ENCODE results near the gene ZNF799.
"Not testable (repeated sequence)": the region's sequence is repeated elsewhere in the genome, so short reads cannot be mapped to it uniquely, and the experiment has no call there.

Gene ZNF799

GRCh38 chr19:12425888-12426274, 24.8 kb upstream of the ZNF799 start:
- H3K27me3 ChIP-seq (replicated peaks) = no peaks in the 10 kb centered on the region
- no peak for DNase-seq
- H3K4me3 ChIP-seq (ENCODE audit: low read depth, low read length) = no peak overlapping the region
- no peak for TF ChIP-seq CTCF (IDR thresholded peaks at IDR 0.05; ENCODE audit: low read depth, low read length, missing control alignments)
- H3K27ac ChIP-seq = no peak overlapping the region
- in situ Hi-C loops (cut with HindIII; ENCODE audit: low pct_ligation_motif_present, low sequenced_read_pairs) = no loop called here
- peaks cover 3% of the 10 kb centered on the region for H3K36me3 ChIP-seq (replicated peaks)

- TF ChIP-seq CTCF (IDR thresholded peaks at IDR 0.05; ENCODE audit: low read depth, low read length, missing control alignments) = no peak
- Histone ChIP-seq H3K27ac (no peak overlapping the region), H3K27me3 (replicated peaks) (no peaks in the 10 kb centered on the region), H3K36me3 (replicated peaks) (no peaks in the 10 kb centered on the region), H3K4me3 (ENCODE audit: low read depth, low read length) (no peak overlapping the region)
- in situ Hi-C loops (cut with HindIII; ENCODE audit: low pct_ligation_motif_present, low sequenced_read_pairs) = no loop called here
- no peak for DNase-seq
Measured at GRCh38 chr19:12425236-12425887, 24.3 kb upstream of the ZNF799 start.

GRCh38 chr19:12417273-12417672, 16.2 kb upstream of the ZNF799 start:
- DNase-seq; H3K36me3 ChIP-seq (replicated peaks); H3K4me3 ChIP-seq (ENCODE audit: low read depth, low read length); in situ Hi-C loops (cut with HindIII; ENCODE audit: low pct_ligation_motif_present, low sequenced_read_pairs); H3K27ac ChIP-seq; H3K27me3 ChIP-seq (replicated peaks): not testable (repeated sequence)

GRCh38 chr19:12411893-12412292, 10.8 kb upstream of the ZNF799 start:
- DNase-seq = no peak
- in situ Hi-C loops (cut with HindIII; ENCODE audit: low pct_ligation_motif_present, low sequenced_read_pairs) = no loop called here
- no peaks in the 10 kb centered on the region for H3K27me3 ChIP-seq (replicated peaks)
- H3K4me3 ChIP-seq (ENCODE audit: low read depth, low read length) = no peak overlapping the region
- no peak overlapping the region for H3K27ac ChIP-seq
- no peaks in the 10 kb centered on the region for H3K36me3 ChIP-seq (replicated peaks)
- no peak for TF ChIP-seq CTCF (IDR thresholded peaks at IDR 0.05; ENCODE audit: low read depth, low read length, missing control alignments)

GRCh38 chr19:12399901-12400632, 1.0 kb downstream of the ZNF799 start:
- peak; percentile 11 for DNase-seq
- H3K27me3 ChIP-seq (replicated peaks); H3K36me3 ChIP-seq (replicated peaks); in situ Hi-C loops (cut with HindIII; ENCODE audit: low pct_ligation_motif_present, low sequenced_read_pairs): not testable (repeated sequence)
- H3K4me3 ChIP-seq (ENCODE audit: low read depth, low read length) = peak overlapping the region; percentile 78
- H3K27ac ChIP-seq = peak overlapping the region; percentile 39

GRCh38 chr19:12391148-12391547, 9.9 kb downstream of the ZNF799 start:
- H3K36me3 ChIP-seq (replicated peaks); in situ Hi-C loops (cut with HindIII; ENCODE audit: low pct_ligation_motif_present, low sequenced_read_pairs); H3K27ac ChIP-seq; DNase-seq; H3K27me3 ChIP-seq (replicated peaks); H3K4me3 ChIP-seq (ENCODE audit: low read depth, low read length): not testable (repeated sequence)

- H3K36me3 ChIP-seq (replicated peaks); H3K27me3 ChIP-seq (replicated peaks); in situ Hi-C loops (cut with HindIII; ENCODE audit: low pct_ligation_motif_present, low sequenced_read_pairs); DNase-seq; H3K4me3 ChIP-seq (ENCODE audit: low read depth, low read length); H3K27ac ChIP-seq: not testable (repeated sequence)
Measured at GRCh38 chr19:12386365-12386764, 14.7 kb downstream of the ZNF799 start.

- in situ Hi-C loops (cut with HindIII; ENCODE audit: low pct_ligation_motif_present, low sequenced_read_pairs) = no loop called here
Measured at GRCh38 chr19:12380444-12380737, 20.7 kb downstream of the ZNF799 start.

More at GRCh38 chr19:12380444-12380737, 20.7 kb downstream of the ZNF799 start:
- no peaks in the 10 kb centered on the region for H3K27me3 ChIP-seq (replicated peaks)
- DNase-seq = no peak
- no peak overlapping the region for H3K4me3 ChIP-seq (ENCODE audit: low read depth, low read length)
- H3K36me3 ChIP-seq (replicated peaks) = no peaks in the 10 kb centered on the region
- no peak for TF ChIP-seq CTCF (IDR thresholded peaks at IDR 0.05; ENCODE audit: low read depth, low read length, missing control alignments)
- no peak overlapping the region for H3K27ac ChIP-seq
